DOHH2 (cell line): Measurements from ENCODE around the gene CYP2W1.

Experiments
- H3F3A ChIP-seq: fragments of 200-600 bp; sonication (generic), shearing (Covaris generic); 2 replicates; pipeline ENCODE4 v1.6.0; 2016; ENCODE audit warnings: antibody characterized with exemption, mild to moderate bottlenecking; ENCODE audit not compliant: control insufficient read depth, insufficient read depth
- H3K27ac ChIP-seq: fragments of 200-600 bp; sonication (generic); 2 replicates; pipeline ENCODE4 v1.5.1; 2014; ENCODE audit warnings: low read depth, mild to moderate bottlenecking, low read length, moderate library complexity
- H3K27me3 ChIP-seq: fragments of 200-600 bp; sonication (generic); 2 replicates; pipeline ENCODE4 v1.6.1; 2014; ENCODE audit warnings: mild to moderate bottlenecking, low read length, mixed read lengths; ENCODE audit not compliant: control insufficient read depth
- H3K36me3 ChIP-seq: fragments of 200-600 bp; sonication (generic); 2 replicates; pipeline ENCODE4 v1.6.1; 2014; ENCODE audit warnings: mild to moderate bottlenecking, low read length, moderate library complexity, mixed read lengths; ENCODE audit not compliant: control insufficient read depth
- H3K4me1 ChIP-seq: fragments of 200-600 bp; sonication (generic); 2 replicates; pipeline ENCODE4 v1.6.1; 2014; ENCODE audit warnings: mild to moderate bottlenecking, low read length, mixed read lengths; ENCODE audit not compliant: control insufficient read depth
- H3K4me2 ChIP-seq: fragments of 200-600 bp; sonication (generic); 2 replicates; pipeline ENCODE4 v1.6.0; 2014; ENCODE audit warnings: mild to moderate bottlenecking, low read length, moderate library complexity
- H3K4me3 ChIP-seq: fragments of 200-600 bp; sonication (generic); 2 replicates; pipeline ENCODE4 v1.5.1; 2014; ENCODE audit warnings: mild to moderate bottlenecking, low read length, mixed read lengths
- H3K79me2 ChIP-seq: fragments of 200-600 bp; sonication (generic); 2 replicates; pipeline ENCODE4 v1.6.1; 2014; ENCODE audit warnings: mild to moderate bottlenecking, low read length, mixed read lengths; ENCODE audit not compliant: control insufficient read depth
- H3K9me2 ChIP-seq: fragments of 200-600 bp; sonication (generic); replicated peaks from 2 replicates; pipeline ENCODE4 v1.6.1; 2014; ENCODE audit warnings: mild to moderate bottlenecking, low read length, mixed read lengths; ENCODE audit not compliant: control insufficient read depth
- H3K9me3 ChIP-seq: fragments of 200-600 bp; sonication (generic); 2 replicates; pipeline ENCODE4 v1.6.1; 2014; ENCODE audit warnings: antibody characterized with exemption, low read length, mixed read lengths; ENCODE audit not compliant: control insufficient read depth, insufficient read depth
- H4K20me1 ChIP-seq: fragments of 200-600 bp; sonication (generic); 2 replicates; pipeline ENCODE4 v1.6.0; 2014; ENCODE audit warnings: low read depth, mild to moderate bottlenecking, antibody characterized with exemption, low read length, moderate library complexity; ENCODE audit not compliant: control insufficient read depth, insufficient read depth
- EZH2phosphoT487 ChIP-seq: fragments of 200-600 bp; sonication (generic); IDR thresholded peaks from 2 replicates; pipeline ENCODE4 v1.6.1; 2017; ENCODE audit warnings: borderline replicate concordance, mild to moderate bottlenecking, antibody characterized with exemption, low read length, moderate library complexity, mixed read lengths
- TF ChIP-seq, protein P1 (sequence below): fragments of 200-600 bp; sonication (generic); IDR thresholded peaks from one replicate; pipeline ENCODE4 v1.5.1; 2014; ENCODE audit warnings: antibody characterized with exemption, mild to moderate bottlenecking, low read depth, low read length; ENCODE audit not compliant: poor library complexity, severe bottlenecking

Gene CYP2W1

DNA sequence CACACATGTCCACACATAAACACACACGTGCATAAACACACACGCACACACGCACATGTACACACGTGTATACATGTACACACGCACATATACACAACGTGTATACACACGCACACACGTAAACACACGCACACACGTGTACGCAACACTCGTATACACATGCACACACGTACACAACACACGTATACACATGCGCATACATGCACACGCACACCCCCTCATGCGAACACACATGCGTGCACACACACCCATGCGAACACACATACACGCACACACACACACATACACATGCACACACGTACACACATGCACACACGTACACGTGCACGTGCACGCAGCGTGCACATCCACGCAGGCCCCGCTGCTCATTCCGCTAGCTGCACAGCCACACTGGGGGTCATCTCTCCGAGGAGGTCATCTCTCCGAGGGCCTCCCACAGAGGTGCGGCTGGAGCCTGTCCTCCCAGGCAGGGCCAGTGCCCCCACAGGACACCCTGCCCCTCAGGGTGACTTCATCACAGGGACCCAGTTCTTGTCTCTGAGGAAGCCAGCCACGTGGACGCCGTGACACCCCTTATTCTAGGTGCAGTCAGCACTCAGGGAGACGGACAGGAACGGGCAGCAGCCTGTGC lies 25.9 kb downstream of the CYP2W1 start:
- no peaks in the 10 kb centered on the region for H3K9me3 ChIP-seq
- no peak overlapping the region for H3K4me3 ChIP-seq
- H4K20me1 ChIP-seq, result peaks cover 6% of the 10 kb centered on the region; the same call in 1 of the 2 replicates
- H3K4me1 ChIP-seq, result peaks cover 37% of the 10 kb centered on the region
- no peaks in the 10 kb centered on the region for H3K9me2 ChIP-seq
- peaks cover 69% of the 10 kb centered on the region for H3K36me3 ChIP-seq
- TF ChIP-seq, protein P1, sequence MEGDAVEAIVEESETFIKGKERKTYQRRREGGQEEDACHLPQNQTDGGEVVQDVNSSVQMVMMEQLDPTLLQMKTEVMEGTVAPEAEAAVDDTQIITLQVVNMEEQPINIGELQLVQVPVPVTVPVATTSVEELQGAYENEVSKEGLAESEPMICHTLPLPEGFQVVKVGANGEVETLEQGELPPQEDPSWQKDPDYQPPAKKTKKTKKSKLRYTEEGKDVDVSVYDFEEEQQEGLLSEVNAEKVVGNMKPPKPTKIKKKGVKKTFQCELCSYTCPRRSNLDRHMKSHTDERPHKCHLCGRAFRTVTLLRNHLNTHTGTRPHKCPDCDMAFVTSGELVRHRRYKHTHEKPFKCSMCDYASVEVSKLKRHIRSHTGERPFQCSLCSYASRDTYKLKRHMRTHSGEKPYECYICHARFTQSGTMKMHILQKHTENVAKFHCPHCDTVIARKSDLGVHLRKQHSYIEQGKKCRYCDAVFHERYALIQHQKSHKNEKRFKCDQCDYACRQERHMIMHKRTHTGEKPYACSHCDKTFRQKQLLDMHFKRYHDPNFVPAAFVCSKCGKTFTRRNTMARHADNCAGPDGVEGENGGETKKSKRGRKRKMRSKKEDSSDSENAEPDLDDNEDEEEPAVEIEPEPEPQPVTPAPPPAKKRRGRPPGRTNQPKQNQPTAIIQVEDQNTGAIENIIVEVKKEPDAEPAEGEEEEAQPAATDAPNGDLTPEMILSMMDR, result no peak
- TF ChIP-seq EZH2phosphoT487, result no peak
- H3K4me2 ChIP-seq, result no peak overlapping the region
- no peak overlapping the region for H3K27ac ChIP-seq
- peaks cover 63% of the 10 kb centered on the region for H3K79me2 ChIP-seq
- H3F3A ChIP-seq, result no peaks in the 10 kb centered on the region
- no peaks in the 10 kb centered on the region for H3K27me3 ChIP-seq

- H3K79me2 ChIP-seq, result peaks cover 66% of the 10 kb centered on the region
- TF ChIP-seq EZH2phosphoT487, result no peak
- TF ChIP-seq, protein P1, result no peak
- H3K9me2 ChIP-seq, result no peaks in the 10 kb centered on the region
- peaks cover 11% of the 10 kb centered on the region for H4K20me1 ChIP-seq
- no peak overlapping the region for H3K4me2 ChIP-seq
- H3K27ac ChIP-seq, result no peak overlapping the region
- H3K36me3 ChIP-seq, result peaks cover 69% of the 10 kb centered on the region
- H3F3A ChIP-seq, result 0 out of 2 replicates have a peak, but pooled peaks cover 3% of the 10 kb centered on the region
- H3K4me3 ChIP-seq, result no peak overlapping the region
- H3K4me1 ChIP-seq, result peaks cover 30% of the 10 kb centered on the region
- H3K27me3 ChIP-seq, result no peaks in the 10 kb centered on the region
- H3K9me3 ChIP-seq, result no peaks in the 10 kb centered on the region
Measured at GRCh38 chr7:1009747-1010146, 26.8 kb downstream of the CYP2W1 start.

GRCh38 chr7:1010226-1010625 lies 27.2 kb downstream of the CYP2W1 start:
- Histone ChIP-seq H3K4me3 (no peak overlapping the region), H3K27me3 (no peaks in the 10 kb centered on the region), H3K4me2 (no peak overlapping the region), H4K20me1 (peaks cover 14% of the 10 kb centered on the region), H3K27ac (no peak overlapping the region), H3K4me1 (peaks cover 30% of the 10 kb centered on the region), H3K36me3 (peaks cover 69% of the 10 kb centered on the region), H3K9me2 (no peaks in the 10 kb centered on the region), H3K79me2 (peaks cover 68% of the 10 kb centered on the region), H3K9me3 (no peaks in the 10 kb centered on the region), H3F3A (0 out of 2 replicates have a peak, but pooled peaks cover 3% of the 10 kb centered on the region)
- no peak for TF ChIP-seq EZH2phosphoT487
- TF ChIP-seq, protein P1, result no peak
